NT2/D1 (cell line): ENCODE measurements around the gene PLSCR3.
A peak's percentile ranks its signal among the peaks of the same experiment; 100 is the strongest.

Source experiments
- DNase-seq: peaks from one replicate; pipeline ENCODE4 v3.0.0-alpha.2; 2011; ENCODE audit warnings: low read depth, low spot score
- H3K27me3 ChIP-seq: 2 replicates; pipeline ENCODE4 v1.6.0; 2011; ENCODE audit warnings: mild to moderate bottlenecking; ENCODE audit not compliant: insufficient read length, insufficient read depth
- H3K36me3 ChIP-seq: 2 replicates; pipeline ENCODE4 v1.6.1; 2011; ENCODE audit warnings: mild to moderate bottlenecking, low read length, mixed read lengths; ENCODE audit not compliant: insufficient read depth, insufficient read length
- H3K4me1 ChIP-seq: 2 replicates; pipeline ENCODE4 v1.5.1; 2011; ENCODE audit not compliant: insufficient read depth, insufficient read length
- H3K4me3 ChIP-seq: 2 replicates; pipeline ENCODE4 v1.5.1; 2011; ENCODE audit warnings: low read depth; ENCODE audit not compliant: insufficient read length
- H3K9ac ChIP-seq: 2 replicates; pipeline ENCODE4 v1.6.0; 2011; ENCODE audit warnings: low read depth; ENCODE audit not compliant: insufficient read length
- H3K9me3 ChIP-seq: 2 replicates; pipeline ENCODE4 v1.5.1; 2011; ENCODE audit warnings: mild to moderate bottlenecking, low read length; ENCODE audit not compliant: insufficient read depth
- SUZ12 ChIP-seq: IDR thresholded peaks from 2 replicates; pipeline ENCODE4 v1.6.1; 2011; ENCODE audit not compliant: insufficient read length, insufficient read depth; ENCODE audit errors: extremely low read depth
- YY1 ChIP-seq: IDR thresholded peaks from 2 replicates; pipeline ENCODE4 v1.6.1; 2011; ENCODE audit not compliant: insufficient read length, insufficient read depth
- ZNF274 ChIP-seq: IDR thresholded peaks from 2 replicates; pipeline ENCODE4 v1.6.1; 2011; ENCODE audit warnings: mild to moderate bottlenecking, low read depth, low read length

Gene PLSCR3

GRCh38 chr17:7408252-7408727 is 14.0 kb upstream of the PLSCR3 start:
- Histone ChIP-seq H3K9ac (no peak overlapping the region), H3K4me3 (no peak overlapping the region), H3K27me3 (no peaks in the 10 kb centered on the region), H3K9me3 (no peaks in the 10 kb centered on the region), H3K4me1 (peaks cover 3% of the 10 kb centered on the region), H3K36me3 (peaks cover 26% of the 10 kb centered on the region)
- no peak for DNase-seq
- TF ChIP-seq SUZ12 (no peak), ZNF274 (no peak), YY1 (no peak)

GRCh38 chr17:7407485-7408251 is 13.3 kb upstream of the PLSCR3 start, which contains the start of gene NLGN2:
TSS of gene NLGN2 (plus strand) at chr17:7407845. CDS start at chr17:7408256, 411 bp downstream.
- no peak within 1 kb of the TSS for H3K4me3 ChIP-seq
- H3K36me3 ChIP-seq = peaks cover 26% of the 10 kb centered on the region
- DNase-seq = no peak
- no peak within 1 kb of the TSS for H3K9ac ChIP-seq
- no peaks in the 10 kb centered on the region for H3K27me3 ChIP-seq
- no peaks in the 10 kb centered on the region for H3K4me1 ChIP-seq
- no peaks in the 10 kb centered on the region for H3K9me3 ChIP-seq
- TF ChIP-seq YY1 (no peak), SUZ12 (no peak), ZNF274 (no peak)

- no peaks in the 10 kb centered on the region for H3K27me3 ChIP-seq
- no peaks in the 10 kb centered on the region for H3K4me1 ChIP-seq
- H3K4me3 ChIP-seq = no peak overlapping the region
- DNase-seq = no peak
- TF ChIP-seq YY1 (no peak), ZNF274 (no peak), SUZ12 (no peak)
- H3K9me3 ChIP-seq = no peaks in the 10 kb centered on the region
- no peak overlapping the region for H3K9ac ChIP-seq
- H3K36me3 ChIP-seq = peaks cover 26% of the 10 kb centered on the region
Observed at GRCh38 chr17:7407082-7407481, 12.8 kb upstream of the PLSCR3 start.

- Histone ChIP-seq H3K4me3 (peak overlapping the region; percentile 78), H3K9ac (peak overlapping the region; percentile 83)
Observed at GRCh38 chr17:7406235-7406825, 12.0 kb upstream of the PLSCR3 start.

GRCh38 chr17:7405350-7406234 is 11.3 kb upstream of the PLSCR3 start:
- no peak for DNase-seq
- no peaks in the 10 kb centered on the region for H3K4me1 ChIP-seq
- peak overlapping the region; percentile 78 for H3K4me3 ChIP-seq
- TF ChIP-seq ZNF274 (no peak), SUZ12 (no peak), YY1 (no peak)
- no peaks in the 10 kb centered on the region for H3K27me3 ChIP-seq
- H3K9ac ChIP-seq = peak overlapping the region; percentile 83
- H3K9me3 ChIP-seq = no peaks in the 10 kb centered on the region
- peaks cover 27% of the 10 kb centered on the region for H3K36me3 ChIP-seq

More at GRCh38 chr17:7406235-7406825, 12.0 kb upstream of the PLSCR3 start:
- no peak for TF ChIP-seq SUZ12
- no peak for TF ChIP-seq YY1
- no peak for TF ChIP-seq ZNF274
- Histone ChIP-seq H3K36me3 (peaks cover 33% of the 10 kb centered on the region), H3K27me3 (no peaks in the 10 kb centered on the region), H3K4me1 (no peaks in the 10 kb centered on the region), H3K9me3 (no peaks in the 10 kb centered on the region)
- DNase-seq = no peak

- Histone ChIP-seq H3K27me3 (no peaks in the 10 kb centered on the region), H3K4me1 (no peaks in the 10 kb centered on the region), H3K4me3 (peak overlapping the region; percentile 78), H3K9me3 (no peaks in the 10 kb centered on the region), H3K9ac (peak overlapping the region; percentile 83), H3K36me3 (peaks cover 21% of the 10 kb centered on the region)
- no peak for DNase-seq
- TF ChIP-seq YY1 = no peak
- TF ChIP-seq SUZ12 = no peak
- TF ChIP-seq ZNF274 = no peak
Observed at GRCh38 chr17:7404737-7405349, 10.5 kb upstream of the PLSCR3 start.
